GM12874 (cell line): ENCODE results near the gene HSD3B2.

Source experiments
- TF ChIP-seq, protein P1 (sequence below): IDR thresholded peaks from 2 replicates; pipeline ENCODE4 v1.5.1; 2011; ENCODE audit warnings: low read depth, mild to moderate bottlenecking, control low read depth, low read length, moderate library complexity; ENCODE audit not compliant: insufficient read depth

HSD3B2 gene

DNA sequence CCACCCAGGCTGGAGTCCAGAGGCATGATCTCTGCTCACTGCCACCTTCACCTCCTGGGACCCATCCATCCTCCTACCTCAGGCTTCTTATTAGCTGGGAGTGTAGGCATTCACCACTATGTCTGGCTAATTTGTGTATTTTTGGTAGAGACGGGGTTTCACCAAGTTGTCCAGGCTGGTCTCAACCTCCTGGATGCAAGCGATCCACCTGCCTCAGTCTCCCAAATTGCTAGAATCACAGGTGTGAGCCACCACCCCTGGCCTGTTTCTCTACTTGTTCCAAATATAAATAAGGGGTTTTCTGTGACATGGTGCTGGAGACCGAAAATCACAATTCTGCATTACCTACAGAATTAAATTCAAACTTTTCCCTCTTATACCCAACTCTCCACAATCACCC, 55.4 kb downstream of the HSD3B2 start:
- TF ChIP-seq, protein P1, sequence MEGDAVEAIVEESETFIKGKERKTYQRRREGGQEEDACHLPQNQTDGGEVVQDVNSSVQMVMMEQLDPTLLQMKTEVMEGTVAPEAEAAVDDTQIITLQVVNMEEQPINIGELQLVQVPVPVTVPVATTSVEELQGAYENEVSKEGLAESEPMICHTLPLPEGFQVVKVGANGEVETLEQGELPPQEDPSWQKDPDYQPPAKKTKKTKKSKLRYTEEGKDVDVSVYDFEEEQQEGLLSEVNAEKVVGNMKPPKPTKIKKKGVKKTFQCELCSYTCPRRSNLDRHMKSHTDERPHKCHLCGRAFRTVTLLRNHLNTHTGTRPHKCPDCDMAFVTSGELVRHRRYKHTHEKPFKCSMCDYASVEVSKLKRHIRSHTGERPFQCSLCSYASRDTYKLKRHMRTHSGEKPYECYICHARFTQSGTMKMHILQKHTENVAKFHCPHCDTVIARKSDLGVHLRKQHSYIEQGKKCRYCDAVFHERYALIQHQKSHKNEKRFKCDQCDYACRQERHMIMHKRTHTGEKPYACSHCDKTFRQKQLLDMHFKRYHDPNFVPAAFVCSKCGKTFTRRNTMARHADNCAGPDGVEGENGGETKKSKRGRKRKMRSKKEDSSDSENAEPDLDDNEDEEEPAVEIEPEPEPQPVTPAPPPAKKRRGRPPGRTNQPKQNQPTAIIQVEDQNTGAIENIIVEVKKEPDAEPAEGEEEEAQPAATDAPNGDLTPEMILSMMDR: no peak

DNA sequence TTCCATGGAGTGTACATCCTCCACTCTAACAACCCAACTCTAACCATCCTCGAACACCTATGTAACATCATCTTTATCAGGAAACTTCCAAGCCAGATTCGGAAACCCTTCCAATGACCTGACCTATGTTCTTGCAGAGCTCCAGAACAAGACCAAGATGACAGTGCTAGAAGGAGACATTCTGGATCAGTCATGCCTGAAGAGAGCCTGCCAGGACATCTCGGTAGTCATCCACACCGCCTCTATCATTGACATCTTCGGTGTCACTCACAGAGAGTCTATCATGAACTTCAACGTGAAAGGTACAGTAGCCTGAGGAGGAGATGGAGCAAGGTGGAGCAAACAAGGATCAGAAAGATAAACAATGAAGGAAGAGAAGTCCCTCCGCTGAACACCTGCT, 56.0 kb downstream of the HSD3B2 start:
- TF ChIP-seq, protein P1: no peak

DNA sequence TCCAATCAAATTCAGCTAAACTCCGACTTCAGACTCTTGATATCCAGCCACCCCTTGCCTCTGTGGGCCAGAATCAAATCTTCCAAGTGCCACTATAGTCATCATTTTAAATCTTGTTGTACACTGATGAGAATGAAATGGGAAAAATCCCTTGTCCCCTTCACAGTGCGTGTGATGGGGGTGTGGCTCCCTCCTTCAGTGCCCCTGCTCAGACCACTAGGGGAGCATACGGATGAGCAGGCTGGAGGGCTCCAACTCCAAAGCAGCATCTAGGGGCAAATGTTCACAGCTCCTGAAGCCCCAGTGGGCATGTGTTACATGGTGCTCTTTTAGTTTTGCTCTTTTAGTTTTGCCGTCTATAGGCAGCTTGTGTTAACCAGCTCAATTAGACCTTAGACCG, 56.6 kb downstream of the HSD3B2 start:
- TF ChIP-seq, protein P1: no peak

DNA sequence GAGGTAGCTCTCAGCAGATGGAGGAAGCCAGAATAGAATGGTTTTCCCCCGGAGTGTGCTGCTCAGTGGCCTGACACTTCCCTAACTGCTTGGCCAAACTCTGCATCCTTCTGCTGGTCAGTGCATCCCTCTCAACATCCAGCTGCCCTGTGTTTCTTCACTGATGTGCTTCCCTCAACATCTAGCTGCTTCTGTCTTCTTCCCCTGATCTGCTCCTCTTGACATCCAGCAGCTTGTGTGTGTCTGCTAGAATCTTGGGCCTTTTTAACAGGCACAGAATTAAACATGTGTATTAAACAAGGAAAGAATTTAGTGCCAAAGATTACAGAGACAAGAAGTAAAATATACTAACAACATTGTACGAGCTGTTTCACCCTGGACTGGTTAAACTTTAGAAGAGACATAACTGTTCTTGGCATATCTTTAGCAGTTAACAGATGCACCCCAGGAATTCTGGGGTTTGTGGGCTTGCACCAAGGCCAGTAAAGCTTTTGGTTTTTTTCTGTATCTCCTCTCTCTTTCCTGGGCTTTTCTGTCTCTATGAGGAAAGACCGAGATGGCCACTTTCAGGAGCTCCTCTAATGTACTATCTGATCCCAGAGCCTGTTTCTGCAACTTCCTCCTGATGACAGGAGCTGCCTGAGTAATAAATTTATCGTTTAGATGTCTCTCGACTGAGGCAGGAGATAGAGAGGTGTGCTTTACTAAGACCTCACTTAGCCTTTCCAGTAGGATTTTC, 57.3 kb downstream of the HSD3B2 start:
- TF ChIP-seq, protein P1: no peak
